SK-N-SH (cell line): ENCODE results near the gene PYGO2. TPM values are rescaled to one million over a fixed set of nuclear protein-coding genes. Genes with fewer than 3 reads are reported as not detected.

Experiments
- CTCF ChIA-PET: fragments of 300-600, 350-600 bp; formaldehyde crosslinking; extraction: SDS; loops from one replicate; lab custom pipeline; 2021; lab: Yijun Ruan, JAX
- POLR2A ChIA-PET: fragments of 350-600 bp; sonication (Branson Sonifier 250); formaldehyde crosslinking; extraction: SDS; loops from one replicate; lab custom pipeline; 2020; ENCODE audit warnings: antibody characterized with exemption, inconsistent platforms; lab: Yijun Ruan, JAX
- DNase-seq: peaks from one replicate; pipeline ENCODE4 v3.0.0; 2012
- H2AFZ ChIP-seq: fragments of 200-600 bp; sonication (generic); 2 replicates; pipeline ENCODE4 v1.8.1; 2016; ENCODE audit warnings: antibody characterized with exemption, mild to moderate bottlenecking, low read depth
- H3F3A ChIP-seq: fragments of 200-600 bp; sonication (generic); replicated peaks from 2 replicates; pipeline ENCODE3; 2016; ENCODE audit warnings: antibody characterized with exemption, mild to moderate bottlenecking; ENCODE audit not compliant: insufficient read depth
- H3K27ac ChIP-seq, 2 experiments: fragments of 200-500 bp in 1 of 2; fragments of 200-600 bp in 1 of 2; sonication (Bioruptor generic) in 1 of 2; sonication (generic), shearing (Covaris generic) in 1 of 2; 2 replicates each; pipeline versions ENCODE4 v1.5.1 to v1.6.1; 2014 to 2016; ENCODE audit warnings: low read depth in 2 of 2, inconsistent platforms in 1 of 2, low read length in 1 of 2, mild to moderate bottlenecking in 1 of 2, mixed read lengths in 1 of 2
- H3K27me3 ChIP-seq: fragments of 200-600 bp; sonication (generic), shearing (Covaris generic); 2 replicates; pipeline ENCODE4 v1.6.1; 2016; ENCODE audit warnings: mixed run types; ENCODE audit not compliant: insufficient read depth
- H3K36me3 ChIP-seq, 2 experiments: fragments of 200-500 bp in 1 of 2; fragments of 200-600 bp in 1 of 2; sonication (Bioruptor generic) in 1 of 2; sonication (generic) in 1 of 2; replicated peaks in 1 of 2; 2 replicates each; pipeline versions ENCODE3 to v1.5.1; 2014 to 2016; ENCODE audit warnings: low read length in 1 of 2, mild to moderate bottlenecking in 1 of 2; ENCODE audit not compliant: insufficient read depth in 2 of 2, control insufficient read depth in 1 of 2
- H3K4me1 ChIP-seq, 2 experiments: fragments of 200-500 bp in 1 of 2; fragments of 200-600 bp in 1 of 2; sonication (Bioruptor generic) in 1 of 2; sonication (generic), shearing (Covaris generic) in 1 of 2; 2 replicates each; pipeline versions ENCODE4 v1.5.1 to v1.6.1; 2014 to 2016; ENCODE audit warnings: low read depth in 1 of 2, low read length in 1 of 2, mixed run types in 1 of 2; ENCODE audit not compliant: insufficient read depth in 2 of 2, control insufficient read depth in 1 of 2
- H3K4me2 ChIP-seq: fragments of 200-600 bp; sonication (generic), shearing (Covaris generic); 2 replicates; pipeline ENCODE4 v1.6.1; 2017; ENCODE audit warnings: mixed run types
- H3K4me3 ChIP-seq, 2 experiments: fragments of 200-500 bp in 1 of 2; fragments of 200-600 bp in 1 of 2; sonication (Bioruptor generic) in 1 of 2; sonication (generic), shearing (Covaris generic) in 1 of 2; 2 replicates each; pipeline versions ENCODE4 v1.5.1 to v1.8.1; 2014 to 2016; ENCODE audit warnings: low read depth in 2 of 2, inconsistent platforms in 1 of 2, low read length in 1 of 2, mild to moderate bottlenecking in 1 of 2, mixed read lengths in 1 of 2, moderate library complexity in 1 of 2
- H3K79me2 ChIP-seq: fragments of 200-600 bp; sonication (generic); 2 replicates; pipeline ENCODE4 v1.8.1; 2017; ENCODE audit warnings: mild to moderate bottlenecking; ENCODE audit not compliant: insufficient read depth
- H3K9ac ChIP-seq: fragments of 200-600 bp; sonication (generic); 2 replicates; pipeline ENCODE4 v1.6.1; 2017; ENCODE audit warnings: mixed run types
- H3K9me2 ChIP-seq: fragments of 200-600 bp; sonication (generic); 2 replicates; pipeline ENCODE4 v1.6.1; 2017; ENCODE audit warnings: mixed run types
- H3K9me3 ChIP-seq: fragments of 200-600 bp; sonication (generic); 2 replicates; pipeline ENCODE4 v1.6.1; 2017; ENCODE audit warnings: mixed run types, mild to moderate bottlenecking, moderate library complexity
- H4K20me1 ChIP-seq: fragments of 200-600 bp; sonication (generic); 2 replicates; pipeline ENCODE4 v1.6.1; 2017; ENCODE audit warnings: mild to moderate bottlenecking, mixed run types; ENCODE audit not compliant: insufficient read depth
- CTCF ChIP-seq: fragments of 200-600 bp; sonication (generic); IDR thresholded peaks from 2 replicates; pipeline ENCODE4 v1.6.1; 2017; ENCODE audit warnings: antibody characterized with exemption, mild to moderate bottlenecking, moderate library complexity
- ELF1 ChIP-seq: IDR thresholded peaks from 2 replicates; pipeline ENCODE4 v1.4.0; 2012
- EP300 ChIP-seq, 2 experiments: IDR thresholded peaks; 2 replicates each; pipeline versions ENCODE4 v1.4.0 to v1.6.1; 2012; ENCODE audit warnings: borderline replicate concordance in 1 of 2, low read depth in 1 of 2, low read length in 1 of 2
- EZH2phosphoT487 ChIP-seq: fragments of 200-600 bp; sonication (generic); IDR thresholded peaks from 2 replicates; pipeline ENCODE4 v1.6.1; 2017; ENCODE audit warnings: low read depth, mixed run types, mild to moderate bottlenecking, antibody characterized with exemption, moderate library complexity, borderline replicate concordance
- FOSL2 ChIP-seq: IDR thresholded peaks from 2 replicates; pipeline ENCODE4 v1.4.0; 2012; ENCODE audit warnings: low read depth, mild to moderate bottlenecking, moderate library complexity, borderline replicate concordance
- FOXJ3 ChIP-seq: sonication (generic); formaldehyde crosslinking; IDR thresholded peaks from 2 replicates; pipeline ENCODE4 v1.5.1; 2020; ENCODE audit warnings: mild to moderate bottlenecking, missing genetic modification reagents
- FOXM1 ChIP-seq: IDR thresholded peaks from 2 replicates; pipeline ENCODE4 v1.4.0; 2012; ENCODE audit warnings: low read depth, mild to moderate bottlenecking
- GABPA ChIP-seq: IDR thresholded peaks from 2 replicates; pipeline ENCODE4 v1.4.0; 2012; ENCODE audit warnings: low read depth, mild to moderate bottlenecking
- MAX ChIP-seq: IDR thresholded peaks from 2 replicates; pipeline ENCODE4 v1.4.0; 2012; ENCODE audit warnings: low read depth
- MEF2A ChIP-seq: IDR thresholded peaks from 2 replicates; pipeline ENCODE4 v1.4.0; 2012; ENCODE audit warnings: low read depth, borderline replicate concordance
- RAD21 ChIP-seq: IDR thresholded peaks from 2 replicates; pipeline ENCODE4 v1.6.1; 2012; ENCODE audit warnings: mild to moderate bottlenecking, low read length
- REST ChIP-seq: IDR thresholded peaks from 2 replicates; pipeline ENCODE4 v1.6.1; 2012; ENCODE audit warnings: mild to moderate bottlenecking, low read depth, low read length, moderate library complexity
- SIN3A ChIP-seq: IDR thresholded peaks from 2 replicates; pipeline ENCODE4 v1.6.1; 2012; ENCODE audit warnings: low read depth, mild to moderate bottlenecking, low read length, moderate library complexity, borderline replicate concordance
- SMC3 ChIP-seq: IDR thresholded peaks from 2 replicates; pipeline ENCODE4 v1.6.1; 2012; ENCODE audit warnings: low read depth, low read length, improper control_type of control experiment
- TEAD4 ChIP-seq: IDR thresholded peaks from 2 replicates; pipeline ENCODE4 v1.4.0; 2012; ENCODE audit warnings: mild to moderate bottlenecking, borderline replicate concordance; ENCODE audit not compliant: insufficient read depth
- YY1 ChIP-seq: IDR thresholded peaks from 2 replicates; pipeline ENCODE4 v1.4.0; 2012; ENCODE audit warnings: low read depth, mild to moderate bottlenecking
- WGBS: methylation state at CpG from one replicate; pipeline ENCODE4 v1.1.6; 2017; ENCODE audit warnings: low lambda C conversion rate; 5-methylcytosine and 5-hydroxymethylcytosine counted together
- polyA plus RNA-seq, 3 experiments: library from polyadenylated mRNA; depleted of rRNA; stranded (reverse); fragments of >200 nt; gene quantifications; 2 replicates each; pipeline ENCODE4 v1.2.3, GENCODE V29; 2012

The PYGO2 gene
- polyA plus RNA-seq, 1 of the 3 experiments (the other 2 are of a cell fraction), result 23.3 TPM

- TF ChIP-seq REST (0 out of 2 replicates have a peak, but pooled peaks have one; percentile 28), FOXM1 (peak; percentile 59; the same call in 1 of the 2 replicates), YY1 (peak; percentile 68), RAD21 (no peak), SIN3A (peak; percentile 68; the same call in 1 of the 2 replicates), TEAD4 (no peak; the same call in 1 of the 2 replicates), CTCF (no peak; the same call in 1 of the 2 replicates), FOSL2 (peak; percentile 81)
- TF ChIP-seq, all 33 proteins: peak for 22
Measured at GRCh38 chr1:155000726-155001424, 39.3 kb upstream of the PYGO2 start (continued).

GRCh38 chr1:155000411-155000725 lies 38.8 kb upstream of the PYGO2 start:
- Histone ChIP-seq H4K20me1 (no peaks in the 10 kb centered on the region), H3K9ac (peak overlapping the region; percentile 76; the same call in 1 of the 2 replicates), H3K36me3 (no peaks in the 10 kb centered on the region), H3K27me3 (no peaks in the 10 kb centered on the region), H3F3A (peaks cover 31% of the 10 kb centered on the region), H3K4me2 (peak overlapping the region; percentile 96), H3K4me3 (peak overlapping the region; percentile 57 to 71), H3K79me2 (peaks cover 31% of the 10 kb centered on the region), H2AFZ (peak overlapping the region; percentile 70; the same call in 1 of the 2 replicates), H3K9me2 (no peaks in the 10 kb centered on the region), H3K4me1 (peaks cover 22 to 28% of the 10 kb centered on the region in 2 experiments), H3K27ac (peak overlapping the region; percentile 92 to 94), H3K9me3 (no peaks in the 10 kb centered on the region)
- DNase-seq, result no peak
- 6% methylated on average over 13 of the region's 13 CpGs for WGBS
- CTCF ChIA-PET, result interaction anchor here (0.6 to 14.0 kb wide), 19 partner anchors 8 to 331 kb away, joined by 3 to 640 read pairs (median 10); partner anchors contain the start of genes ADAM15, CKS1B, EFNA3 and FLAD1
- POLR2A ChIA-PET, result interaction anchor here (0.7 to 3.0 kb wide), 4 partner anchors 27 to 45 kb away, joined by 3 to 18 read pairs (median 11); partner anchors contain the start of genes PBXIP1, PYGO2 and SHC1
- TF ChIP-seq MEF2A (no peak), EZH2phosphoT487 (no peak), EP300 (IDR thresholded peaks at IDR 0.05; ENCODE audit: borderline replicate concordance in 1 of 2, low read depth in 1 of 2, low read length in 1 of 2) (no peak), ELF1 (no peak), MAX (no peak), REST (no peak), GABPA (no peak), FOXJ3 (CRISPR knock-in tag) (no peak), FOXM1 (no peak), YY1 (no peak), SMC3 (no peak), CTCF (no peak)
